Neuronal stem cell (in vitro differentiated cells): Measurements from ENCODE around the gene MED13L.

Experiments
- DNase-seq: peaks from one replicate; pipeline ENCODE4 v3.0.0-alpha.2; 2013; ENCODE audit warnings: low spot score
- H2AFZ ChIP-seq: one replicate; pipeline ENCODE4 v1.6.1; 2013; ENCODE audit warnings: mild to moderate bottlenecking, low read length, inconsistent platforms
- H2AK5ac ChIP-seq: 2 replicates; pipeline ENCODE4 v1.6.1; 2013; ENCODE audit warnings: low read depth, mild to moderate bottlenecking, inconsistent platforms, low read length, moderate library complexity, mixed read lengths
- H2BK120ac ChIP-seq: 2 replicates; pipeline ENCODE4 v1.6.1; 2013; ENCODE audit warnings: low read depth, mild to moderate bottlenecking, inconsistent platforms, low read length, moderate library complexity, mixed read lengths
- H2BK12ac ChIP-seq: one replicate; pipeline ENCODE4 v1.6.1; 2013; ENCODE audit warnings: low read length, inconsistent platforms
- H2BK15ac ChIP-seq: 2 replicates; pipeline ENCODE4 v1.6.1; 2013; ENCODE audit warnings: mild to moderate bottlenecking, low read length, inconsistent platforms, mixed read lengths
- H2BK5ac ChIP-seq: one replicate; pipeline ENCODE4 v1.6.1; 2013; ENCODE audit warnings: inconsistent platforms, mild to moderate bottlenecking, low read length, moderate library complexity
- H3K14ac ChIP-seq: one replicate; pipeline ENCODE4 v1.6.1; 2013; ENCODE audit warnings: low read length, inconsistent platforms
- H3K18ac ChIP-seq: 2 replicates; pipeline ENCODE4 v1.6.1; 2013; ENCODE audit warnings: low read length, inconsistent platforms
- H3K23ac ChIP-seq: 2 replicates; pipeline ENCODE4 v1.6.1; 2013; ENCODE audit warnings: low read depth, mild to moderate bottlenecking, mixed read lengths, low read length, inconsistent platforms; ENCODE audit not compliant: poor library complexity
- H3K27ac ChIP-seq: replicated peaks from 3 replicates; pipeline ENCODE4 v1.5.1; 2013; ENCODE audit warnings: low read length, inconsistent platforms
- H3K27me3 ChIP-seq, 3 experiments: 2 replicates each; pipeline ENCODE4 v1.6.1; 2013; ENCODE audit warnings: low read length in 3 of 3, mild to moderate bottlenecking in 2 of 3, inconsistent platforms in 1 of 3, low read depth in 1 of 3, mixed read lengths in 1 of 3, moderate library complexity in 1 of 3; ENCODE audit not compliant: control insufficient read depth in 3 of 3, insufficient read depth in 3 of 3
- H3K36me3 ChIP-seq, 2 donors: replicated peaks in 1 of 2; 2 replicates each; pipeline ENCODE4 v1.6.1; 2013; ENCODE audit warnings: low read length in 2 of 2; ENCODE audit not compliant: control insufficient read depth in 2 of 2, insufficient read depth in 2 of 2
- H3K4ac ChIP-seq: 2 replicates; pipeline ENCODE4 v1.6.1; 2013; ENCODE audit warnings: inconsistent platforms, mild to moderate bottlenecking, low read length, moderate library complexity
- H3K4me1 ChIP-seq, 2 donors: 1 replicate in 1 of 2; 2 replicates in 1 of 2; pipeline ENCODE4 v1.6.1; 2013; ENCODE audit warnings: low read length in 2 of 2, low read depth in 1 of 2; ENCODE audit not compliant: control insufficient read depth in 2 of 2, insufficient read depth in 1 of 2
- H3K4me2 ChIP-seq: one replicate; pipeline ENCODE4 v1.6.1; 2013; ENCODE audit warnings: mild to moderate bottlenecking, low read length, inconsistent platforms; ENCODE audit not compliant: insufficient read depth, poor library complexity, severe bottlenecking
- H3K4me3 ChIP-seq, 2 donors: 2 replicates each; pipeline ENCODE4 v1.5.1; 2013; ENCODE audit warnings: low read length in 2 of 2, mild to moderate bottlenecking in 2 of 2, inconsistent platforms in 1 of 2, moderate library complexity in 1 of 2
- H3K79me1 ChIP-seq: one replicate; pipeline ENCODE4 v1.6.1; 2013; ENCODE audit warnings: low read depth, mild to moderate bottlenecking, inconsistent platforms, low read length, moderate library complexity
- H3K9ac ChIP-seq: one replicate; pipeline ENCODE4 v1.6.1; 2013; ENCODE audit warnings: mild to moderate bottlenecking, low read depth, low read length, inconsistent platforms; ENCODE audit not compliant: poor library complexity
- H3K9me3 ChIP-seq, 2 donors: replicated peaks in 1 of 2; 2 replicates each; pipeline versions ENCODE3 to v1.6.1; 2013; ENCODE audit warnings: low read length in 2 of 2, mild to moderate bottlenecking in 2 of 2, inconsistent platforms in 1 of 2, low read depth in 1 of 2, mixed read lengths in 1 of 2, moderate library complexity in 1 of 2; ENCODE audit not compliant: control insufficient read depth in 2 of 2, insufficient read depth in 1 of 2
- H4K8ac ChIP-seq: one replicate; pipeline ENCODE4 v1.6.1; 2013; ENCODE audit warnings: low read depth, mild to moderate bottlenecking, inconsistent platforms, low read length, moderate library complexity
- H4K91ac ChIP-seq: one replicate; pipeline ENCODE4 v1.6.1; 2013; ENCODE audit warnings: low read length, low read depth, mild to moderate bottlenecking, inconsistent platforms; ENCODE audit not compliant: poor library complexity
- WGBS, 2 donors: extraction: QIAGEN DNeasy Blood & Tissue Kit; methylation state at CpG; one replicate each; pipeline ENCODE4 v1.1.7; 2013; ENCODE audit warnings: missing lambda C conversion rate in 2 of 2, mixed read lengths in 1 of 2; ENCODE audit not compliant: insufficient read length in 2 of 2, insufficient replicate concordance in 1 of 2; ENCODE audit errors: extremely low coverage in 2 of 2; 5-methylcytosine and 5-hydroxymethylcytosine counted together

MED13L gene

GRCh38 chr12:116308647-116309046 is 31.2 kb upstream of the MED13L start:
- Histone ChIP-seq H4K91ac (no peak overlapping the region), H4K8ac (no peak overlapping the region), H2BK12ac (no peak overlapping the region), H2BK5ac (no peak overlapping the region), H3K4ac (no peak overlapping the region), H3K14ac (no peak overlapping the region), H3K9me3 (peaks cover 0 to 2% of the 10 kb centered on the region in 2 donors), H3K9ac (no peak overlapping the region), H3K27me3 (peaks cover 0 to 7% (median 0%) of the 10 kb centered on the region in 3 experiments), H2AK5ac (no peak overlapping the region), H3K79me1 (no peaks in the 10 kb centered on the region), H3K4me1 (peaks cover 0 to 2% of the 10 kb centered on the region in 2 donors), H3K18ac (no peak overlapping the region), H3K23ac (no peak overlapping the region), H3K4me3 (no peak overlapping the region), H2BK120ac (no peak overlapping the region), H2AFZ (no peak overlapping the region), H3K36me3 (no peaks in the 10 kb centered on the region), H3K4me2 (no peak overlapping the region), H3K27ac (no peak overlapping the region), H2BK15ac (no peak overlapping the region)
- WGBS, 2 donors, result no CpG with 5 or more reads among the region's 7 CpGs
- no peak for DNase-seq

GRCh38 chr12:116306968-116307367 is 29.5 kb upstream of the MED13L start:
- Histone ChIP-seq H2AK5ac (peak overlapping the region; percentile 11), H3K4me3 (no peak overlapping the region), H3K36me3 (no peaks in the 10 kb centered on the region), H3K4ac (no peak overlapping the region), H2AFZ (no peak overlapping the region), H2BK5ac (no peak overlapping the region), H3K14ac (no peak overlapping the region), H3K9ac (no peak overlapping the region), H3K9me3 (peaks cover 0 to 2% of the 10 kb centered on the region in 2 donors), H3K4me2 (no peak overlapping the region), H3K4me1 (peaks cover 1 to 7% of the 10 kb centered on the region in 2 donors), H3K27me3 (peaks cover 0 to under 1% (median 0%) of the 10 kb centered on the region in 3 experiments), H4K91ac (no peak overlapping the region), H2BK15ac (no peak overlapping the region), H3K23ac (no peak overlapping the region), H3K79me1 (no peaks in the 10 kb centered on the region), H2BK12ac (no peak overlapping the region), H3K18ac (no peak overlapping the region), H3K27ac (no peak overlapping the region), H4K8ac (no peak overlapping the region), H2BK120ac (no peak overlapping the region)
- no CpG with 5 or more reads among the region's 3 CpGs for WGBS, 2 donors
- DNase-seq, result no peak

- H3K27me3 ChIP-seq, result peaks cover 0 to 2% (median 0%) of the 10 kb centered on the region in 3 experiments
- H2AFZ ChIP-seq, result no peak overlapping the region
- no peak overlapping the region for H3K27ac ChIP-seq
- no peak overlapping the region for H3K14ac ChIP-seq
- H2AK5ac ChIP-seq, result no peak overlapping the region
- H4K8ac ChIP-seq, result no peak overlapping the region
- no peak overlapping the region for H3K23ac ChIP-seq
- H3K4me1 ChIP-seq, result peaks cover 1 to 11% of the 10 kb centered on the region in 2 donors
- no CpG with 5 or more reads among the region's 5 CpGs for WGBS, 2 donors
- H3K79me1 ChIP-seq, result no peaks in the 10 kb centered on the region
- no peak overlapping the region for H2BK5ac ChIP-seq
- peaks cover 0 to 2% of the 10 kb centered on the region in 2 donors for H3K9me3 ChIP-seq
- no peak overlapping the region for H3K9ac ChIP-seq
- H3K4me3 ChIP-seq, result no peak overlapping the region
- no peak overlapping the region for H2BK15ac ChIP-seq
- DNase-seq, result no peak
- H3K36me3 ChIP-seq, result no peaks in the 10 kb centered on the region
- H4K91ac ChIP-seq, result no peak overlapping the region
- H3K18ac ChIP-seq, result no peak overlapping the region
- no peak overlapping the region for H2BK12ac ChIP-seq
- no peak overlapping the region for H2BK120ac ChIP-seq
- no peak overlapping the region for H3K4me2 ChIP-seq
- H3K4ac ChIP-seq, result no peak overlapping the region
These were observed 29.0 kb upstream of the MED13L start for GRCh38 chr12:116306506-116306905.

GRCh38 chr12:116304621-116305020 is 27.1 kb upstream of the MED13L start:
- Histone ChIP-seq H4K91ac (no peak overlapping the region), H4K8ac (no peak overlapping the region), H3K27me3 (peaks cover 0 to 15% (median 0%) of the 10 kb centered on the region in 3 experiments), H3K9me3 (peaks cover 0 to 2% of the 10 kb centered on the region in 2 donors), H2BK5ac (no peak overlapping the region), H3K4me1 (peaks cover 1 to 13% of the 10 kb centered on the region in 2 donors), H3K4me3 (no peak overlapping the region), H3K18ac (no peak overlapping the region), H2AFZ (no peak overlapping the region), H3K4me2 (no peak overlapping the region), H3K79me1 (no peaks in the 10 kb centered on the region), H3K23ac (no peak overlapping the region), H3K36me3 (no peaks in the 10 kb centered on the region), H2BK120ac (no peak overlapping the region), H2BK12ac (no peak overlapping the region), H2BK15ac (no peak overlapping the region), H3K4ac (no peak overlapping the region), H2AK5ac (no peak overlapping the region), H3K27ac (no peak overlapping the region), H3K9ac (no peak overlapping the region), H3K14ac (no peak overlapping the region)
- no peak for DNase-seq
- WGBS, 2 donors, result no CpG with 5 or more reads among the region's 4 CpGs
